Karpas-422 (cell line): ENCODE results near the gene PSMB3. TPM values are rescaled to one million over a fixed set of nuclear protein-coding genes. Genes with fewer than 3 reads are reported as not detected.
A peak's percentile ranks its signal among the peaks of the same experiment; 100 is the strongest.

Source experiments
- DNase-seq: peaks from one replicate; pipeline ENCODE4 v3.0.0-alpha.2; 2015
- H2AFZ ChIP-seq: fragments of 200-600 bp; sonication (generic); 2 replicates; pipeline ENCODE4 v1.6.1; 2014; ENCODE audit warnings: antibody characterized with exemption, low read length, mixed read lengths
- H3K27ac ChIP-seq: fragments of 200-600 bp; sonication (generic); 2 replicates; pipeline ENCODE4 v1.5.1; 2014; ENCODE audit warnings: mild to moderate bottlenecking, low read length, moderate library complexity
- H3K27me3 ChIP-seq: fragments of 200-600 bp; sonication (generic); 2 replicates; pipeline ENCODE4 v1.6.1; 2014; ENCODE audit warnings: low read length, mixed read lengths
- H3K36me3 ChIP-seq: fragments of 200-600 bp; sonication (generic); 2 replicates; pipeline ENCODE4 v1.6.1; 2014; ENCODE audit warnings: low read length, mixed read lengths; ENCODE audit not compliant: insufficient read depth
- H3K4me1 ChIP-seq: fragments of 200-600 bp; sonication (generic); 2 replicates; pipeline ENCODE4 v1.6.1; 2014; ENCODE audit warnings: mild to moderate bottlenecking, low read length, mixed read lengths
- H3K4me2 ChIP-seq: fragments of 200-600 bp; sonication (generic); 2 replicates; pipeline ENCODE4 v1.6.1; 2014; ENCODE audit warnings: low read length, low read depth, mild to moderate bottlenecking; ENCODE audit not compliant: poor library complexity, severe bottlenecking
- H3K4me3 ChIP-seq: fragments of 200-600 bp; sonication (generic); 2 replicates; pipeline ENCODE4 v1.5.1; 2014; ENCODE audit warnings: mild to moderate bottlenecking, antibody characterized with exemption, low read length, mixed read lengths
- H3K79me2 ChIP-seq: fragments of 200-600 bp; sonication (generic); 2 replicates; pipeline ENCODE4 v1.6.1; 2014; ENCODE audit warnings: mild to moderate bottlenecking, low read length, mixed read lengths
- H3K9ac ChIP-seq: fragments of 200-600 bp; sonication (generic); 2 replicates; pipeline ENCODE4 v1.6.0; 2014; ENCODE audit warnings: low read length
- H3K9me2 ChIP-seq: fragments of 200-600 bp; sonication (generic), shearing (Covaris generic); replicated peaks from 2 replicates; pipeline ENCODE4 v1.6.0; 2014; ENCODE audit warnings: mild to moderate bottlenecking, low read length, moderate library complexity; ENCODE audit not compliant: insufficient read depth
- H3K9me3 ChIP-seq: fragments of 300-700, 200-600 bp; sonication (generic); 2 replicates; pipeline ENCODE4 v1.6.1; 2014; ENCODE audit warnings: low read length, mixed read lengths
- H4K20me1 ChIP-seq: fragments of 200-600 bp; sonication (generic); 2 replicates; pipeline ENCODE4 v1.6.1; 2014; ENCODE audit warnings: mild to moderate bottlenecking, antibody characterized with exemption, low read length, low read depth; ENCODE audit not compliant: insufficient read depth
- total RNA-seq: library from RNA; depleted of rRNA; stranded (reverse); fragments of >200 nt; shearing (Covaris generic); gene quantifications from 2 replicates; pipeline ENCODE4 v1.2.3, GENCODE V29; 2014; ENCODE audit warnings: low replicate concordance

The PSMB3 gene
- total RNA-seq, 1 experiment from 2014 or later, result 277 TPM

DNA sequence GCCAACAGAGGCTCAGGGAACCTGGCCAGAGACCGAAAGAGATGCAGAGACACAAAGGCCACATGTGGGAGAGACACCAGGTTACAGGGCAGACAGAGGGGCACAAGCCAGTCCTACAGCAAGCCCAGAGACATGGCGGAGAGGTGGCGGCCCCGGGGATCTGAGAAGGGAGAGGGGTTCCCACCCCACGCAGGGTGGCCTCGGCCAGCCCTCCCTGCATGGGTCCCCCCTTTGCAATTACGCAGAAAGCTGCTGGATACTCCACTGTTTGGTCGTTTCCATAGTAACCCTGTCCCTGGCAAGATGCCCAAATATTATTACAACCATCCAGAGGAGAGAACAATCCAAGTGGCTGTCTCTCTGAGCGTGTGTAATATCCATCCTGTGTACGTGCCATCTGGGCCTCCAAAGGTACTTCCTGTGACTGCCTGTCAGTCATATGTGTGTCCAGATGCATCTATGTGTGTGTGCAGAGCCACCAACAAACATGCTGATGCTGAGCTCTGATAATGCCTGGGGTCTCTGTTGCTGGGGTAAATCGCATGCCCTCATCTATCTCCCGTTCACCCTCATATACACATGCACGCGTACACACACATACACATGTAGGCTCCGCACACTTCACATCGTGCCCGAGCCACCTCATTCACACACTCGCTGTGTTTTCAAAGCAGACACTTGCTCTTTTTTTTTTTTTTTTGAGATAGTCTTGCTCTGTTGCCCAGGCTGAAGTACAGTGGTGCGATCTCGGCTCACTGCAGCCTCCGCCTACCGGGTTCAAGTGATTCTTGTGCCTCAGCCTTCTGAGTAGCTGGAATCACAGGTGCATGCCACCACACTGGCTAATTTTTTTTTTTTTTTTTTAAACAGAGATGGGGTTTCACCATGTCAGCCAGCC is 9.9 kb upstream of the PSMB3 start:
- Histone ChIP-seq H3K4me2 (no peak overlapping the region), H3K9me2 (no peaks in the 10 kb centered on the region), H3K9me3 (no peaks in the 10 kb centered on the region), H3K9ac (no peak overlapping the region), H3K4me3 (no peak overlapping the region), H3K79me2 (no peaks in the 10 kb centered on the region), H2AFZ (no peak overlapping the region), H3K4me1 (peaks cover 24% of the 10 kb centered on the region), H3K27me3 (no peaks in the 10 kb centered on the region), H3K27ac (no peak overlapping the region), H4K20me1 (no peaks in the 10 kb centered on the region), H3K36me3 (no peaks in the 10 kb centered on the region)
- DNase-seq, result no peak

DNA sequence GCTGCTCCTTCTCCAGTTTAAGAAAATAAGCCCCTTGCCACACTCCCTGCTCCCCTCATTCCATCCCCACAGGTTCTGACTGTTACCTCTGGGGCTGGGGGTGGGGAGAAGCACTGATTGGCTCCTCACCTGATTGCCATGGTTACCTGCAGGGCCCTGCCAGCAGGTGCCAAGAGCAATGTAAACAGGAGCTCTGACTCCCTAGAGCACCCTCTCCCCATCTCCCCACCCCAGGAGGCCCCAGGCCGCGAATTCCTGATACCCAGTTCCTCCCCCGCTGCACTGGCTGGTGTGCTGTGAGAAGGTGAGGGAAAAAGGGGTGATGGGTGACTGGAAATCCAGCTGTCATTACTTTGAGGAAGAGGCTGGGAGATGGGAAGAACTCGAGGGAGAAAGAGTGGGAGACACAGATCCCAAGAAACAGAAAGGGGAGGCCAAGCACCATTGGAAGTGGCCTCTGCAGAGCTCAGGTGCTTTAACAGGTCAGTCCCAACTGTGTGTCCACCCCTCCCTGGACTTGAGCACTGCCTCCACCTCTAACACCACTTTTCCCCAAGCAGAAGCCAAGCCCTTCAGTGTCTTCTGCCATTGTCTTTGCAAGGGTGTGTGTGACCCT is 8.9 kb upstream of the PSMB3 start:
- Histone ChIP-seq H4K20me1 (no peaks in the 10 kb centered on the region), H3K9me2 (no peaks in the 10 kb centered on the region), H3K9ac (no peak overlapping the region), H3K79me2 (no peaks in the 10 kb centered on the region), H3K4me1 (peaks cover 29% of the 10 kb centered on the region), H3K27me3 (no peaks in the 10 kb centered on the region), H3K36me3 (no peaks in the 10 kb centered on the region), H2AFZ (no peak overlapping the region), H3K4me3 (no peak overlapping the region), H3K27ac (no peak overlapping the region), H3K9me3 (no peaks in the 10 kb centered on the region), H3K4me2 (no peak overlapping the region)
- DNase-seq, result no peak

DNA sequence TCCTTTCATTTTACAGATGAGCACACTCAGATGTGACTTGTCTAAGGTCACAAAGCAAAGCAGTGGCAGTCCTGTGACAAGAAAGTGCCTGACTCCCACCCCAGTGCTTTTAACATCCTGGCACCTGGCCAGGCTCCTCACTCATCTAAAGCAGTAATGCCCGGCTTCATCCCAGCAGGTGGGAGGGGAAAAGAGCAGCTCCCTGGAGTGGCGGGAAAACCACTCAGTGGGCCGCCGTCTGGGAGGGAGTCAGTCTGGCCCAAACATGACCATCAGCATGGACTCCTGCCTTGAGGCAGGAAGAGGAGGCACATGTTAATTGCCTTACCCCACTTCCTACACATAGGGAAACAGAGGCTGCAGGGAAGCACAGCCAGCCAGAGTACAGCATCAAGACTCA is 7.0 kb upstream of the PSMB3 start:
- Histone ChIP-seq H3K36me3 (no peaks in the 10 kb centered on the region), H3K4me1 (peaks cover 46% of the 10 kb centered on the region), H3K9me2 (no peaks in the 10 kb centered on the region), H4K20me1 (no peaks in the 10 kb centered on the region), H3K4me3 (no peak overlapping the region; the same call in 1 of the 2 replicates), H3K27me3 (no peaks in the 10 kb centered on the region), H3K4me2 (peak overlapping the region; percentile 89), H3K9ac (no peak overlapping the region; the same call in 1 of the 2 replicates), H3K79me2 (no peaks in the 10 kb centered on the region), H3K27ac (no peak overlapping the region), H3K9me3 (no peaks in the 10 kb centered on the region), H2AFZ (no peak overlapping the region)
- no peak for DNase-seq

DNA sequence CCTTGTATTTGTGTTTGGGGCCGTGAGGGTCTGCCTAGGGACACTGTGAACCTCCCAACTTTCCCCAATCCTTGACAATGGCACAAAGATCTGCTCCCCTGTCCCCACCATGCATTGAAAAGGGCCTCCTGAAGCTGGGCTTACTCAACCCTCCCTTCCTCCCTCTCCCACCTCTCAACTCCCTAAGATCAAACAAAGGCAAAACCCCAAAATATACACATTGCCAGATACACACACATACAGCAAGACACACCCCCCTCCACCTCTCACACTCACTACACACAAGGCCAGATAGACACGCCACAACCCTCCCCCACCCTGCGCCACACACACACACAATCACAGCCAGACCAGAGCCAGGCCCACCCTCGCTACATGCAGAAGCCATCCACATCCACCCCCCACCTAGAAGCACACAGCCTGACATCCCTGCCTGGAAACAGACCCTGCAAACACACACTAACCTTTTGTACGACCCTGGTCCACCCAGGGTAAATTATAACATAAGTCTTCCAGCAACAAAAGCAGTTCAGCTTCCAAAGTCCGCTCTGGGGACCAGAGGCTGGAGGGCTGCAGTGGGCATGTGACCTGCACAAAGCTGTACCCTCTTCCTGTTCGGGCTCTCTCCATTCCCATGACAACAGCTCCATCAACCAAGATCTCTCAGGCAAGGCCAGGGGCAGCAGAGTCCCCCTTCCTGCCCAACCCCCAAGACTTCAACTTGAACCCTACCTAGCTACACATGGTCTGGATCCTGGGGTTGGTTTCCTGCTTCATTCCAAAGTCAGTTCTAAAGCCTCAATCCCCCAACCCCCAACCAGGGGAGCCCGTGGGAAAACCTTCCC is 6.3 kb upstream of the PSMB3 start:
- H2AFZ ChIP-seq, result no peak overlapping the region
- H4K20me1 ChIP-seq, result no peaks in the 10 kb centered on the region
- H3K9me3 ChIP-seq, result no peaks in the 10 kb centered on the region
- no peaks in the 10 kb centered on the region for H3K79me2 ChIP-seq
- DNase-seq, result peak; percentile 68
- H3K4me1 ChIP-seq, result peaks cover 53% of the 10 kb centered on the region
- no peaks in the 10 kb centered on the region for H3K9me2 ChIP-seq
- peak overlapping the region; percentile 75 for H3K9ac ChIP-seq
- no peak overlapping the region for H3K27ac ChIP-seq
- H3K27me3 ChIP-seq, result no peaks in the 10 kb centered on the region
- peak overlapping the region; percentile 89 for H3K4me2 ChIP-seq
- H3K36me3 ChIP-seq, result no peaks in the 10 kb centered on the region
- peak overlapping the region; percentile 74 for H3K4me3 ChIP-seq

DNA sequence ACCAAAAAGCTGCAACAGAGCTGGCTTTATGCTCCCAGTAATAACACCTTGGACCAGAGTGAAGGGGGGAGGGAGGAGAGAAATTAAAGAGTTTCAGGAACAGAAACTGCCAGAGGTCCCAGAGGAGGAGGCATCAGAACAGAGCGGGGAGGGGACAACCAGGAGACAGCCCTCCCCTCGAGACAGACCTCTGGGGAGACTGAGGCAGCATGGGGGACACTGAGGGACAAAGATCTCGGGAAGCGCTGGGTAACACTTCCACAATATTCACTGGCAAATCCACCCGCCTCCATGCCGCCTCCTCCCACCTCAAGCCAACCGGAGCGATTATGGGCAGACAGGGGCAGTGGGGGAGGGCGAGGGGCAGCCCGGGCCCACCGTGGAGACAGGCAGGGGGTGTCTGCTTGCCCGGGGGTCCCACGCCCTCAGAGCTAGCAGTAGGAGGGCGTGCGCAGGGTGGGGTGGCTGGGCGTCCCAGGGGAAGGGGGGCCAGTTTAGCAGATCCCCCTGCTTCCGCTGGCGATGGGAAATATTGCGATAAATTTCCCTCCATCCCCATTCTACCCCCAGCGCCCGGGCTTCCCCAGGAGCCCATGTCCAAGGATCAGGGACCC is 5.6 kb upstream of the PSMB3 start:
- H3K9me2 ChIP-seq, result no peaks in the 10 kb centered on the region
- peak overlapping the region; percentile 74 for H3K4me3 ChIP-seq
- H3K79me2 ChIP-seq, result no peaks in the 10 kb centered on the region
- H2AFZ ChIP-seq, result peak overlapping the region; percentile 58; the same call in 1 of the 2 replicates
- H3K9me3 ChIP-seq, result no peaks in the 10 kb centered on the region
- H3K4me1 ChIP-seq, result peaks cover 58% of the 10 kb centered on the region
- peak overlapping the region; percentile 75 for H3K9ac ChIP-seq
- H3K4me2 ChIP-seq, result peak overlapping the region; percentile 89
- H4K20me1 ChIP-seq, result no peaks in the 10 kb centered on the region
- no peaks in the 10 kb centered on the region for H3K27me3 ChIP-seq
- H3K36me3 ChIP-seq, result no peaks in the 10 kb centered on the region
- no peak overlapping the region for H3K27ac ChIP-seq
- DNase-seq, result peak; percentile 83

DNA sequence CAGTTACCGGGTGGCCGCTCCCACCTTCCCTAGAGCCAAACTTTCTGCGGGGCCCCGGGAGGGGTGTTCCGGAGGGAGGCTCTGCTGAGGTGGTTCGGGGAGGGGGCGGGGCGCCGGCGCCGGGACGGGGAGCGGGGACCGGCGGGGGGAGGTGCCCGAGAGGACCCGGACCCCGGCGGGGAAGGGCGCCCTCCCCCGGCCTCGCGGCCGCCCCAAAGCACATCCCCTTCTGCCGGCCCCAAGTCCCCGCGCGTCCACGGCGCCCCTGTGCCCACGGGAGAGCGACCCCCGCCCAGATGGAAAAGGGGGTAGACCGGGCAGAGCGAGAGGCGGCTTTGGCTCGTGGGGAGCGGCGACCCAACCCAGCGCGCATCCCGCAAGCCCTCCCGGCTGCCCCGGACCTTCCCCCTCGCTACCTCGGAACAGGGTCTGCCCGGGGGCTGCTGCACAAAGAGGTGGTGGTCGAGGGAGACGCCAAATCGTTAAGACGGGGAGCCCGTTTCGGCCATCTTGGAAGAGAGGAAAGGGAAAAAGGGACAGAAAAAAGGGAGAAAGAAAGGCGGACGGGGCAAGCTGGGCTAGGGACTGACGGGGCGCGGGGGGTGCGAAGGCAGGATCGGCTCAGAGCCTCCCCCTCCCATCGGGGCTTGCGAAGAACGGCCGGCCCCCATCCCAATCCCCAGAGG is 4.9 kb upstream of the PSMB3 start:
- H3K27me3 ChIP-seq, result no peaks in the 10 kb centered on the region
- H3K79me2 ChIP-seq, result peaks cover under 1% of the 10 kb centered on the region
- H3K36me3 ChIP-seq, result no peaks in the 10 kb centered on the region
- H3K4me2 ChIP-seq, result peak overlapping the region; percentile 89
- peak overlapping the region; percentile 75 for H3K9ac ChIP-seq
- H3K27ac ChIP-seq, result no peak overlapping the region
- DNase-seq, result peak; percentile 59
- peak overlapping the region; percentile 58; the same call in 1 of the 2 replicates for H2AFZ ChIP-seq
- no peaks in the 10 kb centered on the region for H3K9me2 ChIP-seq
- peaks cover 61% of the 10 kb centered on the region for H3K4me1 ChIP-seq
- H4K20me1 ChIP-seq, result no peaks in the 10 kb centered on the region
- no peaks in the 10 kb centered on the region for H3K9me3 ChIP-seq
- H3K4me3 ChIP-seq, result peak overlapping the region; percentile 74

DNA sequence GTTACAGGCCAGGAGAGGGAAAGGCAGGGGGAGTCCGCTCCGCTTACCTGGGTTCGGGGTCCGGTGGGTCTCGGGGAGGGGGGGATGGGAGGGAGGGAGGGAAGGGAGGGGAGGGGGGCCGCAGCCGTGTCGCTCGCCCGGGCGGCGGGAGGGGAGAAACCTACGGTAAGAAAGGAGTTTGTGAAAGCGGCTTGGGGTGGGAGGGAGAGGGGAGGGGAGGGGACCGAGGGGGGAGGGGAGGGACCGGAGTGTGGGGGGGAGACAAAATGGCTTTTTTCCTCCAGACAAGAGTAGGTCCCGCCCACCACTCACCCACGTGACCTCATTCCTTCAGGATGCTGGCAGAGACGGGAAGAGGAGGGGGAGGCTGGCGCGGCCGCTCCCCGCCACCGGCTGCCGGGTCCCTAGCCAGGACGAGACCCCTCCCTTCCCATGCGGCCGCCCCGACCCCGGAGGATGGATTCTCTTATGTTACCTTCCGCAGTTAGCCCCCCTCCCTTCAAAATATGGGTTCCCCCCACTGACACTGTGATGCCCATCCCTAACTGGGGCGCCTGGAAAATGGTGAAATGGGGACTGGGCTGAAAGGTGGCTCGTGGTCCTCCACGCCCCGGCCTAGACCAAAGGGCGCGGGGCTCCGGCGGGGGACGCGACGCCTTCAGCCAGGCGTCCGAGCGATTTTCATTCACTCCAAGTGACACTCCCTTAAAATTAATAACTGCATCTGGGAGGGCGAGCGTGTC is 4.2 kb upstream of the PSMB3 start, which contains the start of gene PCGF2:
Gene PCGF2 (minus strand): TSS at position 188 of the 743 bp plus-strand sequence. CDS start 7,934 bp downstream, outside the sequence.
- Histone ChIP-seq H3K27me3 (no peaks in the 10 kb centered on the region), H3K4me1 (peaks cover 61% of the 10 kb centered on the region), H3K27ac (no peak within 1 kb of the TSS), H2AFZ (peak within 1 kb of the TSS; percentile 58; the same call in 1 of the 2 replicates), H4K20me1 (no peaks in the 10 kb centered on the region; the same call in 1 of the 2 replicates), H3K79me2 (peaks cover 8% of the 10 kb centered on the region), H3K4me3 (peak within 1 kb of the TSS; percentile 74), H3K4me2 (peak within 1 kb of the TSS; percentile 99), H3K9ac (peak within 1 kb of the TSS; percentile 75), H3K9me3 (no peaks in the 10 kb centered on the region), H3K36me3 (no peaks in the 10 kb centered on the region), H3K9me2 (no peaks in the 10 kb centered on the region)
- DNase-seq, result no peak
